ENCODE data around the gene GOSR2.
"Not testable (repeated sequence)": the region's sequence is repeated elsewhere in the genome, so short reads cannot be mapped to it uniquely, and the experiment has no call there.

GOSR2 gene

DNA sequence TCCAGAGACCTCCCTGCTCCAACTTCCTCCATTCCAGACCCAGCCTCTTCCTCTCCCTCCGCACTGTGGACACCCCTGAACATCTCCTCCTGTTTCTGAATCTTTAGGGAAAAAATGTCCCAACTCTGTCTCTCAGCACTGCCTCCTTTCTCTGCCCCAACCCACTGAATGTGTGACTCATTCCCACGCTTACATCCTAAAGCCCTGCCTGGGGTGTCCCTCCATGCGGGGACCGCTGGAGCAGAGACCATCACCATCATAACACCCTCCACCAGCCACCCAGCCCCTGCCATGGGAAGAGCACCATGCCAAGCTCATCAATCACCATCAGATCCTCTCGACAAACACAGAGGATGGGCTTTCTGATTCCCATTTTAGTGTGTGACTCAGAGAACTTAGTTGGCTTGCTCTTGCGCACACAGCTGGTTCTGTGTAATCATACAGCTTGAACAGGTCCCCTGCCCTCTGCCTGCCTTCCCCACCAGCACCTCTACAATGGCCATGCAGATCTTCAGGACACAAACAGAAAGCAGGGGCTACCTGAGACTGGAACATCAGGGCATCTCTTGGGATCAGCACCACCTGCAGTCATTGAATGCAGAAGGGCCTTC, 45.4 kb downstream of the GOSR2 start:
- no peak for ATAC-seq

GRCh38 chr17:46968896-46969295, 45.9 kb downstream of the GOSR2 start:
- no peak for ATAC-seq

DNA sequence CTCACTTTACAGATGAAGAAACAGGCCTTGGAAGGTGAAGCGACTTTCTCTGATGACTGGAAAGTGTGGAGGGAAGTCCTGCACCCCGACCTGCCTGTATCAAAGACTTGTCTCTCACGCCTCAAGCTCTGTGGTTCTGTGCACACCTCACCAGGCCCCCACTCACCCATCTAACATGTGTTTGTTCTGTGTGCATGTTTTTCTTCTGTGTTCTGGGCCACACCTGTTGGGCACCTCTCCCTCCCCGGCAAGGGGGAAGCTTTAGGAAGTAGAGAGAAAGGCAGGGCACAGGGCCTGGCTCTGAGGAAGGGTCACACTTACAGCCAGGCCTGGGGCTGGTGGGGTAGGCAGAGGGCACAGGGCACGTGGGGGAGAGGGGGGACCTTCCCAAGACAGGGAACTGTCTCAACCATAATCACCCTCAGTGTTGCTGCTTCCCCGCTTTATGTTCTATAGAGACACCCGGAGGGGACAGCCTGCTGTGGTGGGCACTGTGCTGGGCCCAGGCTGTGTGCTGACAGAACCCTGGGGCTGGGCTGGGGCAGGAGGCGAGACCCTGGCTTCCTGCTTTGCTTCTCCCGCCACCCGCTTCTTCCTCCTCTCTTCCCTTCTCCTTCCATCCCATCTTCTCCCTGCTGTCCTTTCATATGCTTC, 48.8 kb downstream of the GOSR2 start:
- no peak for ATAC-seq

GRCh38 chr17:46972346-46972745, 49.4 kb downstream of the GOSR2 start:
- ATAC-seq: no peak

DNA sequence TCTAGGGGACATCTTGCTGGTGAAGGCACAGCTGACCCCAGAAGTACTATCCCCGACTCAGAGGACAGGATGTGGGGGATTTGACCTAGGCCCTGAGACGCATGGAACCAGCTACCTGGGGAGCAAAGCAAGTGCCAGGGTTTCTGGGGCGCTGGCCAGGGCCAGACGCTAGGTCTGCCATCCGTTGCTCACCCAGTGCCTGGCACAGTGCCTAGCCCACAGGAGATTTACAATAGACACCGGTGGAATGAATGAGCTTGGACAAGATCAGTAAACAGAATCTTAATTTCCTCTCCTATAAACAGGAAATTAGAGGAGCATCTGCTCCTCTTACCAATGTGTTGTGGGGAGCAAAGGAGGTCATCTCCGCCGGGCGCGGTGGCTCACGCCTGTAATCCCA, 51.1 kb downstream of the GOSR2 start:
- ATAC-seq: no peak

DNA sequence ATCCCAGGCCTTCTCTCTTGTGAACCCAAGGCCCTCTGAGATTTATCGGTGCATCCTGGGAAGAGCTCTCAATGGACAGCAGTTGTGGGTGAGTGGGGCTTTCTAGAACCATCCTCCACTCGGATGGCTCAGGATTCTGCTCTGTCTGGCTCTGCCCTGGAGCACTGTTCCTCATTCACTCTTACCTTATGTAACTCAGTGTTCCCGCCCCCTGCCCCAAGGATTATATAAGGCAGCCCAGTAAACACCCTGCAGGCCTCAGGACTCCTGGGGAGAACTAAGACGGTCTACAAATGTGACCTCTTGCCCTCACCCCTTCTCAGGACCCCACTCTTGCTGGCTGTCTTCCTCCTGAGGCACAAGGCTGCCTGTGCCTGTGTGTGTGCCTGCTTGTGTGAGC, 52.3 kb downstream of the GOSR2 start:
- no peak for ATAC-seq

DNA sequence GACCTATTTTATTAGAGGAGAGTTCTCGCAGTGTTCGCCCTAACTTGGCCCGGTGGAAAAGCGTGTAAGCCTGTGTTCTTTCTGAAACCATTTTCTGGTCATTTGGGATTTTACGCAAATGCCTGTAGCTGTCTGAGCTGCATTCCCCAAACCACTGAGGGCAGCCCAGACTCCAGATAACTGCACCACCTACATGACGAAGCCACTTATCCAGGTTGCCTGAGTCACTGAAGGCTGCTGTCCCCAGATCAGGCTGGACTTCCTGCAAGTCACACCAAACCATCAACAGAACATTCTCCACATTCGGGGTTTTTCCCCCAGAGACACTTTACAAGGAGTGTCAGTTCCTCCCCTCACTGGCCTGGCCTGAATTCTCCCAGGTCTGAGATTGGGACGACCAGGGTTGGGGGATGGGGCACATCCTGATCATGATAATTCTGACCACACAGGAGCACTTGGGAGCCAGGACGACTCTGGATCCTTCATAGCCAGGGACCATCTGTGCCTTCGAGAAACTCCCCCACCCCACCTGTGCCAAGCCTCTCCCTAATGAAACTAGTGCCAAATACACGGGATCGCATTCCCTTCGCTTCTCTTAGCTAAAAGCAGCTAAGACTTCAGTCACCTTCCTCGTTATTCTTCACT, 53.8 kb downstream of the GOSR2 start:
- ATAC-seq: no peak

GRCh38 chr17:46977348-46977747, 54.4 kb downstream of the GOSR2 start:
- ATAC-seq: no peak

DNA sequence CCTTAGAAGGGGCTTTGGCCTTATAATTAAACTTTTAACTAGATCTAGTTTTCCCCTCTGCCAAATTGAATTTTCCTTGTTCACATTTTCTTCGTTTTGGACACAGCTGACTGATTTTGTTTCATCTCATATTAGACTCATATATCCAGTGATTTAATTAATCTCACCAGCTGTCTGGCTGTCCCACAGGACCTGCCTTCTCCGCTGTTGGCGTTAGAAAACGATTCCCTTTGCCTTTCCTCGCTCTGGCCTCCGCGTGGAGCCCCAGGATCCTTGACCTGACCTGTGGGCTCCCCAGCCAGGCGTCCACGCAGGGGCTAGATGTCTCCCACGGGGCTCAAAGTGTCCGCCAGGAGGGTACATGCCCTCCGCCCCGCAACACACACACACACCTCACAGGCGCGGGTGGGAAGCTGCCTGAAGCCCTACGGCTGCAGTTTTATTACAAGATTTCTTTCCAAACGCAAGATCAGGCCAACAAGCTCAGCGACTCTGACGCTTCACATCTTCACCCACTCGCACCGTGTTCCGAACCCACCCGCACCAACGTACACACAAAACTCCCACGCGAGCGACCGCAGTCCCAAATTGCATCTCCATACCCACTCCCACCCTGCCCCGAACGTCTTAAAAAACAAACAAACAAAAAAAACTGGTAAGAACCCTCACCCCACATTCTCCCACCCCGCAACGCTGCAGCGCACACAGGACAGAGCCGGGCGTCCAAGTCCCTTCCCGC, 55.0 kb downstream of the GOSR2 start:
- no peak for ATAC-seq

GRCh38 chr17:46978489-46979146, 55.7 kb downstream of the GOSR2 start:
- peak; percentile 18 to 32 for ATAC-seq

DNA sequence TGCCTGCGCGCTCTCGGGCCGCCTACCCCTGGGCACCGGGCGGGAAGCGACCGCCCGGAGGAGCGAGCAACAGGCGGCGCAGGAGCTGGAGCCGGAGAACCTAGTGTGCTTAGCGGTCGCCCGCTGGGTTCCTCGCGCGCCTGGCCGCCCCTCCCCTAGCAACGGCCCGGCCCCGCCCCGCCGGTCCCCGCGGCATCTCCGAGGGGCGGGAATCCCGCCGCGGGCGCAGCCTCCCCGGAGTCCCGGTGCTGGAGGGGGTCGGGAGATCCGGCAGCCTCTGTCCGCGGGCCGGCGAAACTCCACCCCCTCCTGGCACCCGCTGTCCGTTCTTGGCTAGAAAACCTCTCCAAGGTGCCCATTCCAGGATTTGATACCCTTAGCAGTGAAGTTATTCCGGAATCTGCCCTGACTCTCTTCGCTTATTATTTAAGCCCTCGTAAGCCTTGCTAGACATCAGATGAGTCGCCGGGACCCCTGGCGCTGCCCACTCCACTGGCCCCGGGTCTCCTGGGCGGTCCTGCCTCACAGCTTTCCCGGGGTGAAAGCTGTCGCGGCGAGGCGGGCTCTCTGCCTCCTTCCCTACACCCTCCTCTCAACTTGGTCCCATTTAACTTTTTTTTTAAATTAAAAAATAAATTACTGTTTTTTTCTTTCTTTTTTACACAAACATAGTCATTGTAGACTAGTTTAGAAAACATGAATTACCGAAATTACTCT, 56.3 kb downstream of the GOSR2 start, which contains the start of gene RPRML:
Gene RPRML (minus strand): TSS at position 107 of the 717 bp plus-strand sequence. CDS start 246 bp downstream, outside the sequence.
- ATAC-seq: peak; percentile 38 to 44

- ATAC-seq: no peak
These were observed 59.6 kb downstream of the GOSR2 start for GRCh38 chr17:46982577-46982976.

- no peak for ATAC-seq
These were observed 60.8 kb downstream of the GOSR2 start for GRCh38 chr17:46983782-46984181.

DNA sequence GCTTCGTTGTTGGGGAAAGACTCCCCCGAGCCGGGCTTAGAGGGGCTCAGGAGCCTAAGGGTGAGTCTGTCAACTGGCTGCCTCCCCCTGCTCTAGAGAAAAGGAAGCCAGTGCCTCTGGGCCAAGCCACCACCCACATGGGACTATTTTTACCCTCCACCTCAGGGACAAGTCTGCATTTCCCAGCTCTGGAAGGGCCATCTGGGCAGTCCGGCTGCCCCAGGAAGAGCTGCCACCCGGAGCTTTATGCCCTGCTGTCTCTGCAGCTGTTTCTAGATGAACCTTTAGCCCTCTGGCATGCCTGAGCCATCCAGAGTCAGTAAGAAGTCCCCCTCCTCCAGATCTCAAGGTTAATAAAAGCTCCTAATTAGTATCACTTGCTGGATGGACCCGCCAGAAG, 61.4 kb downstream of the GOSR2 start:
- no peak for ATAC-seq

GRCh38 chr17:46984892-46985291, 61.9 kb downstream of the GOSR2 start:
- no peak for ATAC-seq

DNA sequence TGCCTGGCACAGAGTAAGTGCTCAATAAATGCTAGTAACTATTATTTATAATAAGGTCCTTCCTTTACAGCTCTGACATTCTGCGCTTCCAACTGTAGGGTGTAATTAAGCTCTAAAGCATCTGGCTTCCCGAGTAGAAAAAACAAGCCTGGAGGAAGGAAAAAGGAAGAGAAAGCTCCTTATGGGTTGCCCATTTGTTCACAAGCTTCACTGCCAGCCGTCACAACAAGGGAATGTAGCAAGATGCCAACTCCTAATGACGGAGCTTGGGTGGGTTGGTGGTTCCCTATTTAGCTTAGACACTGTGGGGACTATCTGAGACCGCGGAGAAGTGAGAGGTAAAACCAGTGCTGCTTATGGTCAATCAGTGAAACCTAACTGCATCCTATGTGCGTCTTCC, 63.4 kb downstream of the GOSR2 start:
- ATAC-seq: no peak

DNA sequence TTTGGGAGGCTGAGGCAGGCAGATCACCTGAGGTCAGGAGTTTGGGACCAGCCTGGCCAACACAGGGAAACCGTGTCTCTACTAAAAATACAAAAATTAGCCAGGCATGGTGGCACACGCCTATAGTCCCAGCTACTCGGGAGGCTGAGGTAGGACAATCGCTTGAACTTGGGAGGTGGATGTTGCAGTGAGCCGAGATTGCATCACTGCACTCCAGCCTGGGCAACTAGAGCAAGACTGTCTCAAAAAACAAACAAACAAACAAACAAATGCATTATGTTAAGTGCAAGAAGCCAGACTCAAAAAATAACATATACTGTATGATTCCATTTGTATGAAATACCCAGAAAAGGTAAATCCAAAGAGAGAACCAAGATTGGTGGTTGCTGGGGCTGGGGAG, 65.0 kb downstream of the GOSR2 start:
- not testable (repeated sequence) for ATAC-seq

DNA sequence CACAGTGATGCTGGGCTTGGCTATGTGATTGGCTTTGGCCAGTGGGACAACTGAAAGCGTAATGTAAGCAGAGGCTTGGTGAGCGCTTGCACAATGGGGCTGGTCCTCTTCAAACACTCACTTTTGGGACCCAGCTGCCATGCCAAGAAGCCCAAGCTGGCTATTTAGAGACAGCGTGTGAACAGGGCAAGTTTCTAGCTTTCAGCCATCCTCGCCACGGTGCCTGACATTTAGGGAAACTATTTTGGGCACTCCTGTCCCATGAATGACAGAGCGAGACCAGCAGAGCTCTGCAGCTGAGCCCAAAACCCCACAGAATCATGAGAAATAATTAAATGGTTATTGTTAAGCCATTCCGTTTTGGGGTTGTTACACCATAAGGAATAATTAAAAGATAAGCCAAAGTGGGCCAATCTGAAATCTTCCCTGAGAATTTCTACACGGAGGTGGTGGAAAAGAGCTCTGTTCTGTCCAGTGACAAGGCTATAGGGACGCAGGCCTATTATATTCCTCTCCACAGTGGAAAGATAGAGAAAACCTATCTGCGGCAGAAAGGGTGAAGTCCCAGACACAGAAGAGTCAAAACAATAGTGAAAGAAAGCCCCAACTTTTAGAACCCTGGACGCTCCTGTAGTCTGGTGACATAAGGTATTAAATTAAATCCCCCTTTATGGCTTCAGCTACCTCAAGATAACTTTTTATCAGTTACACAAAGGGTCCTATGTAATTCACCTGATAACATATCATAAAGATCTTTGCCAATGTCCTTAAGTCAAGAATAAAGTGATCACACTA, 66.9 kb downstream of the GOSR2 start:
- ATAC-seq: no peak

DNA sequence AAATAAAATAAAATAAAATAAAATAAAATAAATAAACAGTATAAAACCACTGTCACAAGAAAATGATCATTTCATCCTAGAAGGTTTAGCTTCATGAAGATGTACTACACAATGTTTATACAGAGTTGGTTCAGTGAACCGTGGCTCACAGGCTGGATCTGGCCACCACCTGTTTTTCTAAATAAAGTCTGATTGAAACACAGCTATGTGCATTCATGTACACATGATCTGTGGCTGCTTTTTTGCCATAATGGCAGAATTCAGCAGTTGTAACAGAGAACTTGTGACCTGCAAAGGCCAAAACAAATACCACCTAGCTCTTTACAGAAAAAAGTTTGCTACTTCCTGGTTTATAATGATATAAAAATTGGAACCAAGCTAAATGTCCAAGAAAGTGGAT, 68.7 kb downstream of the GOSR2 start:
- no peak for ATAC-seq

Measured in activated CD4-positive, CD25-positive, alpha-beta regulatory T cell treated with anti-CD3 and anti-CD28 coated beads, Interleukin-2, amount 50 U/mL, for 24 hours (primary cell).